HG03520 (cell line): Measurements from ENCODE around the gene OLFML3.

ENCODE experiments used
- ATAC-seq: cut with Tn5 transposase; IDR thresholded peaks from one replicate; pipeline ENCODE4 v1.9.1; 2021; ENCODE audit warnings: mild to moderate bottlenecking, moderate library complexity; ENCODE audit not compliant: unreplicated experiment

OLFML3 gene

DNA sequence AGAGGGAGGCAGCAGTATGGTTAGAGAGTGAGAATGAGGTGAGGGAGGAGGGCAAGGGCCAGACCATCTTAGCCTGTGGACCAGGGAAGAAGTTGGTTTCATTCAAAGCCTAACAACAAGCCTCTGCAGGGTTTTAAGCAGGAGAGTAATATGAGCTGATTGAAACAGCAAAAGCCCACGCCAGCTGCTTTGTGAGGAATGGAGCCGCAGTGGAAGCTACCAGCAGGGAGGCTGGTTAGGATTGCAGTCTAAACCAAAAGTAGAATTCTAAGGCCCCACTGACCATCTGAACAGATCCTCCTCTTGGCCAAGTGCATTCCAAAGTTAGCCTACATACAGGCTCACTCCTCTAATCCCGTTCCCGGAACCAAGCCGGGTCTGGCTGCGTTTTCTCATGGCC lies 44.8 kb downstream of the OLFML3 start:
- no peak for ATAC-seq

DNA sequence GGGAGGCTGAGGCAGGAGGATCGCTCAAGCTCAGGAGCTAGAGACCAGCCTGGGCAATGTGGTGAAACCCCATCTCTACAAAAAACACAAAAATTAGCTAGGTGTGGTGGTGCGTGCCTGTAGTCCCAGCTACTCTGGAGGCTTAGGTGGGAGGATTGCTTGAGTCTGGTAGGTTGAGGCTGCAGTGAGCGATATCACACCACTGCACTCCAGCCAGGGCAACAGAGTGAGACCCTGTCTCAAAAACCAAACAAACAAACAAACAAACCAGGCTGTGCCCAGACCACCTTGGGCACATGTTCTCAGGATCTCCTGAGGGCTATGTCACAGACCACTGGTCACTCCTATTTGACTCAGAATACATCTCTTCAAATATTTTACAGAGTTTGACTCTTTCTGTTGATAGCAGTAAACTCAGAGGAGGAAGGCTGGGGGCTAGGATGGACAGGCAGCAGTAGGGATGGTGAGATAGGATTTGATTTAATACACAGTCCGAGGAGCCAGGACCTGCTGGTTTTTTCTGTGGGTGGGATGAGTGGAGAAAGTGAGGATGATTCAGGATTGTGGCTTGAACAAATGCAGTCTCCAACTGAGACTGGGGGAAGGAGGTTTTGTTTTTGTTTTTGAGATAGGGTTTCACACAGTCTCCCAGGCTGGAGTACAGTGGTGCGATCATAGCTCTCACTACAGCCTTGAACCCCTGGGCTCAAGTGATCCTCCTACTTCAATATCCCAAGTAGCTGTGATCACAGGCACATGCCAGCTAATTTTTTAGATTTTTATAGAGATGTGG lies 46.5 kb downstream of the OLFML3 start:
- no peak for ATAC-seq

- no peak for ATAC-seq
These were observed 47.5 kb downstream of the OLFML3 start for GRCh38 chr1:114026797-114027196.
